GM06990 (cell line): ENCODE results near the gene ACOT8.

Experiments
- DNase-seq: peaks from one replicate; pipeline ENCODE4 v3.0.0-alpha.2; 2011; ENCODE audit not compliant: insufficient read length; ENCODE audit errors: extremely low read depth
- H3K27me3 ChIP-seq: replicated peaks from 2 replicates; pipeline ENCODE4 v1.6.0; 2011; ENCODE audit warnings: low read length; ENCODE audit not compliant: control insufficient read depth, insufficient read depth
- H3K36me3 ChIP-seq: 2 replicates; pipeline ENCODE4 v1.5.1; 2011; ENCODE audit warnings: low read length; ENCODE audit not compliant: control insufficient read depth, insufficient read depth
- H3K4me3 ChIP-seq: replicated peaks from 2 replicates; pipeline ENCODE4 v1.5.1; 2011; ENCODE audit warnings: low read depth, mild to moderate bottlenecking, control low read depth, low read length
- CTCF ChIP-seq: IDR thresholded peaks from 2 replicates; pipeline ENCODE4 v1.5.1; 2011; ENCODE audit warnings: low read length, control low read depth, mild to moderate bottlenecking, inconsistent platforms; ENCODE audit not compliant: insufficient read depth, poor library complexity, severe bottlenecking

ACOT8 gene

DNA sequence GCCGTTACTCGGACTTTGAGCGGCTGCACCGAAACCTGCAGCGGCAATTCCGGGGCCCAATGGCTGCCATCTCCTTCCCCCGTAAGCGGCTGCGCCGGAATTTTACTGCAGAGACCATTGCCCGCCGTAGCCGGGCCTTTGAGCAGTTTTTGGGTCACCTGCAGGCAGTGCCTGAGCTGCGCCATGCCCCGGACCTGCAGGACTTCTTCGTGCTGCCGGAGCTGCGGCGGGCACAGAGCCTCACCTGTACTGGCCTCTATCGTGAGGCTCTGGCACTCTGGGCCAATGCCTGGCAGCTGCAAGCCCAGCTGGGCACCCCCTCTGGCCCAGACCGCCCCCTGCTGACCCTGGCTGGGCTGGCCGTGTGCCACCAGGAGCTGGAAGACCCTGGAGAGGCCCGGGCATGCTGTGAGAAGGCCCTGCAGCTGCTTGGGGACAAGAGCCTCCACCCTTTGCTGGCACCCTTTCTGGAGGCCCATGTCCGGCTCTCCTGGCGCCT is 16.4 kb downstream of the ACOT8 start:
- peaks cover 14% of the 10 kb centered on the region for H3K36me3 ChIP-seq

GRCh38 chr20:45836841-45837240 is 20.4 kb downstream of the ACOT8 start:
- peaks cover 5% of the 10 kb centered on the region; the same call in 1 of the 2 replicates for H3K36me3 ChIP-seq
- H3K27me3 ChIP-seq: no peaks in the 10 kb centered on the region
- no peak for TF ChIP-seq CTCF
- DNase-seq: no peak
- no peak overlapping the region for H3K4me3 ChIP-seq

More for the DNA sequence above, 16.4 kb downstream of the ACOT8 start:
- no peaks in the 10 kb centered on the region for H3K27me3 ChIP-seq
- TF ChIP-seq CTCF: no peak
- H3K4me3 ChIP-seq: no peak overlapping the region
- no peak for DNase-seq

GRCh38 chr20:45835825-45836224 is 21.4 kb downstream of the ACOT8 start:
- DNase-seq: no peak
- no peak overlapping the region for H3K4me3 ChIP-seq

GRCh38 chr20:45835329-45835765 is 21.8 kb downstream of the ACOT8 start:
- no peak for DNase-seq
- Histone ChIP-seq H3K36me3 (no peaks in the 10 kb centered on the region; the same call in 1 of the 2 replicates), H3K27me3 (no peaks in the 10 kb centered on the region), H3K4me3 (no peak overlapping the region)
- TF ChIP-seq CTCF: no peak

More at GRCh38 chr20:45835825-45836224, 21.4 kb downstream of the ACOT8 start:
- Histone ChIP-seq H3K27me3 (no peaks in the 10 kb centered on the region), H3K36me3 (peaks cover under 1% of the 10 kb centered on the region; the same call in 1 of the 2 replicates)
- no peak for TF ChIP-seq CTCF

DNA sequence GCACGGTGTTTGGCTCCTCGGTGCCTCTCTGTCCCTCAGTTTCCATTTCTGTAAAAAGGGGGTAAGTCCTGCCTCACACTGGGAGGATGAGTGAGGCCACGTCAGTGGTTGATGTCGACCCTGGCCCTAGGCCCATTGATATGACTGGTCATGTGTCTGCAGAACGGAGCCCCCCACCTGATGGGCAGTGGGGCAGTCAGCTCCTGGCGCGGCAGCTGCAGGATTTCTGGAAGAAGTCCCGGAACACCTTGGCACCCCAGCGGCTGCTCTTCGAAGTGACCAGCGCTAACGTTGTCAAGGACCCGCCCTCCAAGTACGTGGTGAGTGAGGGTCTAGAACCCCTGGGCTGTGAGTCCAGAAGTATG is 22.4 kb downstream of the ACOT8 start:
- H3K36me3 ChIP-seq: no peaks in the 10 kb centered on the region; the same call in 1 of the 2 replicates
- no peaks in the 10 kb centered on the region for H3K27me3 ChIP-seq
- no peak for DNase-seq
- H3K4me3 ChIP-seq: no peak overlapping the region
- no peak for TF ChIP-seq CTCF
